BE2C (cell line): ENCODE results near the gene HHIPL1.

Experiments used
- DNase-seq: peaks from one replicate; pipeline ENCODE4 v3.0.0-alpha.2; 2020
- H3K27me3 ChIP-seq: fragments of 250-450 bp; sonication (Bioruptor Pico); 2 replicates; pipeline ENCODE4 v1.5.1; 2020; ENCODE audit warnings: mild to moderate bottlenecking
- H3K36me3 ChIP-seq: fragments of 250-450 bp; sonication (Bioruptor Pico); 2 replicates; pipeline ENCODE4 v1.5.1; 2020; ENCODE audit warnings: mild to moderate bottlenecking
- H3K4me1 ChIP-seq: fragments of 250-450 bp; sonication (Bioruptor Pico); 2 replicates; pipeline ENCODE4 v1.5.1; 2020
- H3K4me3 ChIP-seq: 2 replicates; pipeline ENCODE4 v1.5.1; 2011; ENCODE audit warnings: low read depth, low read length
- H3K9me3 ChIP-seq: fragments of 250-450 bp; sonication (Bioruptor Pico); 2 replicates; pipeline ENCODE4 v1.5.1; 2020
- CTCF ChIP-seq: IDR thresholded peaks from 2 replicates; pipeline ENCODE4 v1.5.1; 2012; ENCODE audit warnings: mild to moderate bottlenecking, low read depth, low read length

HHIPL1 gene

DNA sequence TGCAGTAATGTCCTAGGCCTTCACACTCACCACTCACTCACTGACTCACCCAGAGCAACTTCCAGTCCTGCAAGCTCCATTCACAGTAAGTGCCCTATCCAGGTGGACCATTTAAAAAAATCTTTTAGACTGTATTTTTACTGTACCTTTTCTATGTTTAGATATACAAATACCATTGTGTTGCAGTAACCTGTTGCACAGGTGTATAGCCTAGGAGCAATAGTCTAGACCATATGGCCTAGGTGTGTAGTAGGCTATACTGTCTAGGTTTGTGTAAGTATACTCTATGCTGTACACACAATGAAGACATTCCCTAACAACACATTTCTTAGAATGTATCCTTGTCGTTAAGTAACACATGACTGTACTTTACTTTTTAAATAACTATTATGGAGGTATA lies 56.3 kb downstream of the HHIPL1 start:
- TF ChIP-seq CTCF: no peak
- H3K27me3 ChIP-seq: no peaks in the 10 kb centered on the region
- no peaks in the 10 kb centered on the region for H3K4me1 ChIP-seq
- no peak overlapping the region for H3K4me3 ChIP-seq
- H3K9me3 ChIP-seq: no peaks in the 10 kb centered on the region; the same call in 1 of the 2 replicates
- H3K36me3 ChIP-seq: no peaks in the 10 kb centered on the region
- no peak for DNase-seq

DNA sequence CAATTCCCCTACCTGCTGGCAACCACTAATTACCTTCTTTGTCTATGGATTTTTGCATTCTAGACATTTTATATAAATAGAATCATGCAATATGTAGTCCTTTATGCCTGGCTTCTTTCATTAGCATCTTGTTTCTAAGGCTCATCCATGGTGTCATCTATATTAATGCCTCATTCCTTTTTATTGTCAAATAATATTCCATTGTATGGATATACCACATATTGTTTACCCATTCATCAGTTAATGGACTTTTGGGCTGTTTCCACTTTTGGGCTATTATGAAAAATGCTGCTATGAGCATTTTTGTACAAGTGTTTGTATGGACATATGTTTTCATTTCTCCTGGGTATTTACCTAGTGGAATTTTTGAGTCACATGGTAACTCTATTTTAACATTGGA lies 57.2 kb downstream of the HHIPL1 start:
- DNase-seq: no peak
- Histone ChIP-seq H3K4me1 (no peaks in the 10 kb centered on the region), H3K27me3 (no peaks in the 10 kb centered on the region), H3K36me3 (no peaks in the 10 kb centered on the region), H3K9me3 (no peaks in the 10 kb centered on the region; the same call in 1 of the 2 replicates), H3K4me3 (no peak overlapping the region)
- TF ChIP-seq CTCF: no peak

- no peak for DNase-seq
- H3K27me3 ChIP-seq: no peaks in the 10 kb centered on the region
- TF ChIP-seq CTCF: no peak
- no peaks in the 10 kb centered on the region; the same call in 1 of the 2 replicates for H3K9me3 ChIP-seq
- no peak overlapping the region for H3K4me3 ChIP-seq
- H3K36me3 ChIP-seq: no peaks in the 10 kb centered on the region
- no peaks in the 10 kb centered on the region for H3K4me1 ChIP-seq
Observed at GRCh38 chr14:99703381-99703780, 58.5 kb downstream of the HHIPL1 start.

DNA sequence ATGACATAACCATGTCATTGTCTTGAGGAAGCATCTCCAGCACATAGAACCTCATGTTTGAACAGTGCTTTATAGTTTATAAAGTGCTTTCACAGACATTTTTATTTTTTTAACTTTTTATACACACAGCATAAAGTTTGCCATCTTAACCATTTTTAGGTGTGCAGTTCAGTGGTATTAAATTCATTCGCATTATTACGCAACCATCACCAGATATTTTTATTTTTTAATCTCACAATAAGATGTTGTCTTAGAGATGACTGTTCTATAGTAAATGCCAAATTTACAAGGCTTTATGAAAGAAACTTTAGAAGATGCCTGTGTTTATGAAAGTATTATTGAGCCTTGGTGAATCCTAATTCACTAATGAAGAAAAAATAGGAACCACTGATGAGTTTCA lies 59.1 kb downstream of the HHIPL1 start:
- Histone ChIP-seq H3K9me3 (no peaks in the 10 kb centered on the region; the same call in 1 of the 2 replicates), H3K4me3 (no peak overlapping the region), H3K27me3 (no peaks in the 10 kb centered on the region), H3K4me1 (no peaks in the 10 kb centered on the region), H3K36me3 (no peaks in the 10 kb centered on the region)
- DNase-seq: no peak
- TF ChIP-seq CTCF: no peak

DNA sequence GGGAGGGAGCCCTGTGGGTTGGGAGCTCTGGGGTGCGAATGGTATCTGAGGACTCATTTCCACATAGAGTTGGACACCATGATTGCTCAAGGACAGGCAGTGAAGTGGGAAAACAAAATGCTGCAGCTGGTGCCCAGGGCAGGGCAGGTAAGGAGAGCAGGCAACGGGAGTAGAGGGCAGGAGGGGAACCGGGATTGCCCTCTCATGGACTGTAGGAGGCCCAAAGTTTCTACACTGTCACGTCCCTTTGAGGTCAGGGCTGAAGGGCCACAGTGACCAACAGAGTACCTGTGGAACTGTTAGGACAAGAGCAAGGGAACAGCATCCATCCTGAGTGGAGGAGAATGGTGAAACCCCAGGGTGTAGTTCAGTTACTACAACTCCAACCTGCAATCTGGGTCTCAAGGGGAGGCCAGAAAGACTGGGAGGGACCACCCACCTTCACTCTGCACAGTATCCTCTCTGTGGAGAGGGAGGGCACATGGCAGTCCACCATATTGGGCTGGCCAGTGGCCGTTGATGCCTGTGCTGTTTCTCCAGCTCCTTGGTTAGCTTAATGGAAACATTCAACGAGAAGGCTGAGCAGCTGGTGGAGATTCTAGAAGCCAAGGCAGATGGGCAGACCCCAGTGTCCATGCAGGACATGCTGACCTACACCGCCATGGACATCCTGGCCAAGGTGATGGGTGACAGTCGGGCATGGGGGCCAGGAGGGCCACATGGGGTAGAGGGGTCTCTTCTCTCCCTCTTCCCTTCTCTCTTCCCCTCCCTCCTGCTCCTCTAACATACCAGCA lies 61.4 kb downstream of the HHIPL1 start:
- DNase-seq: no peak
- H3K9me3 ChIP-seq: no peaks in the 10 kb centered on the region; the same call in none of the 2 replicates
- no peaks in the 10 kb centered on the region for H3K36me3 ChIP-seq
- H3K4me3 ChIP-seq: no peak overlapping the region
- TF ChIP-seq CTCF: no peak
- H3K27me3 ChIP-seq: no peaks in the 10 kb centered on the region
- no peaks in the 10 kb centered on the region for H3K4me1 ChIP-seq

GRCh38 chr14:99707420-99707819 lies 62.5 kb downstream of the HHIPL1 start:
- Histone ChIP-seq H3K4me3 (no peak overlapping the region), H3K27me3 (peaks cover 4% of the 10 kb centered on the region; the same call in 1 of the 2 replicates), H3K4me1 (no peaks in the 10 kb centered on the region), H3K36me3 (no peaks in the 10 kb centered on the region), H3K9me3 (no peaks in the 10 kb centered on the region; the same call in 1 of the 2 replicates)
- DNase-seq: no peak
- no peak for TF ChIP-seq CTCF
